SK-N-SH (cell line): Measurements from ENCODE around the gene PAN2. TPM values are rescaled to one million over a fixed set of nuclear protein-coding genes. Genes with fewer than 3 reads are reported as not detected.

Source experiments
- CTCF ChIA-PET: fragments of 300-600, 350-600 bp; formaldehyde crosslinking; extraction: SDS; loops from one replicate; lab custom pipeline; 2021; lab: Yijun Ruan, JAX
- POLR2A ChIA-PET: fragments of 350-600 bp; sonication (Branson Sonifier 250); formaldehyde crosslinking; extraction: SDS; loops from one replicate; lab custom pipeline; 2020; ENCODE audit warnings: antibody characterized with exemption, inconsistent platforms; lab: Yijun Ruan, JAX
- DNase-seq: peaks from one replicate; pipeline ENCODE4 v3.0.0; 2012
- H2AFZ ChIP-seq: fragments of 200-600 bp; sonication (generic); 2 replicates; pipeline ENCODE4 v1.8.1; 2016; ENCODE audit warnings: antibody characterized with exemption, mild to moderate bottlenecking, low read depth
- H3F3A ChIP-seq: fragments of 200-600 bp; sonication (generic); replicated peaks from 2 replicates; pipeline ENCODE3; 2016; ENCODE audit warnings: antibody characterized with exemption, mild to moderate bottlenecking; ENCODE audit not compliant: insufficient read depth
- H3K27ac ChIP-seq, 2 experiments: fragments of 200-500 bp in 1 of 2; fragments of 200-600 bp in 1 of 2; sonication (Bioruptor generic) in 1 of 2; sonication (generic), shearing (Covaris generic) in 1 of 2; 2 replicates each; pipeline versions ENCODE4 v1.5.1 to v1.6.1; 2014 to 2016; ENCODE audit warnings: low read depth in 2 of 2, inconsistent platforms in 1 of 2, low read length in 1 of 2, mild to moderate bottlenecking in 1 of 2, mixed read lengths in 1 of 2
- H3K27me3 ChIP-seq: fragments of 200-600 bp; sonication (generic), shearing (Covaris generic); 2 replicates; pipeline ENCODE4 v1.6.1; 2016; ENCODE audit warnings: mixed run types; ENCODE audit not compliant: insufficient read depth
- H3K36me3 ChIP-seq, 2 experiments: fragments of 200-500 bp in 1 of 2; fragments of 200-600 bp in 1 of 2; sonication (Bioruptor generic) in 1 of 2; sonication (generic) in 1 of 2; replicated peaks in 1 of 2; 2 replicates each; pipeline versions ENCODE3 to v1.5.1; 2014 to 2016; ENCODE audit warnings: low read length in 1 of 2, mild to moderate bottlenecking in 1 of 2; ENCODE audit not compliant: insufficient read depth in 2 of 2, control insufficient read depth in 1 of 2
- H3K4me1 ChIP-seq, 2 experiments: fragments of 200-500 bp in 1 of 2; fragments of 200-600 bp in 1 of 2; sonication (Bioruptor generic) in 1 of 2; sonication (generic), shearing (Covaris generic) in 1 of 2; 2 replicates each; pipeline versions ENCODE4 v1.5.1 to v1.6.1; 2014 to 2016; ENCODE audit warnings: low read depth in 1 of 2, low read length in 1 of 2, mixed run types in 1 of 2; ENCODE audit not compliant: insufficient read depth in 2 of 2, control insufficient read depth in 1 of 2
- H3K4me2 ChIP-seq: fragments of 200-600 bp; sonication (generic), shearing (Covaris generic); 2 replicates; pipeline ENCODE4 v1.6.1; 2017; ENCODE audit warnings: mixed run types
- H3K4me3 ChIP-seq, 2 experiments: fragments of 200-500 bp in 1 of 2; fragments of 200-600 bp in 1 of 2; sonication (Bioruptor generic) in 1 of 2; sonication (generic), shearing (Covaris generic) in 1 of 2; 2 replicates each; pipeline versions ENCODE4 v1.5.1 to v1.8.1; 2014 to 2016; ENCODE audit warnings: low read depth in 2 of 2, inconsistent platforms in 1 of 2, low read length in 1 of 2, mild to moderate bottlenecking in 1 of 2, mixed read lengths in 1 of 2, moderate library complexity in 1 of 2
- H3K79me2 ChIP-seq: fragments of 200-600 bp; sonication (generic); 2 replicates; pipeline ENCODE4 v1.8.1; 2017; ENCODE audit warnings: mild to moderate bottlenecking; ENCODE audit not compliant: insufficient read depth
- H3K9ac ChIP-seq: fragments of 200-600 bp; sonication (generic); 2 replicates; pipeline ENCODE4 v1.6.1; 2017; ENCODE audit warnings: mixed run types
- H3K9me2 ChIP-seq: fragments of 200-600 bp; sonication (generic); 2 replicates; pipeline ENCODE4 v1.6.1; 2017; ENCODE audit warnings: mixed run types
- H3K9me3 ChIP-seq: fragments of 200-600 bp; sonication (generic); 2 replicates; pipeline ENCODE4 v1.6.1; 2017; ENCODE audit warnings: mixed run types, mild to moderate bottlenecking, moderate library complexity
- H4K20me1 ChIP-seq: fragments of 200-600 bp; sonication (generic); 2 replicates; pipeline ENCODE4 v1.6.1; 2017; ENCODE audit warnings: mild to moderate bottlenecking, mixed run types; ENCODE audit not compliant: insufficient read depth
- ELF1 ChIP-seq: IDR thresholded peaks from 2 replicates; pipeline ENCODE4 v1.4.0; 2012
- EZH2phosphoT487 ChIP-seq: fragments of 200-600 bp; sonication (generic); IDR thresholded peaks from 2 replicates; pipeline ENCODE4 v1.6.1; 2017; ENCODE audit warnings: low read depth, mixed run types, mild to moderate bottlenecking, antibody characterized with exemption, moderate library complexity, borderline replicate concordance
- FOXJ3 ChIP-seq: sonication (generic); formaldehyde crosslinking; IDR thresholded peaks from 2 replicates; pipeline ENCODE4 v1.5.1; 2020; ENCODE audit warnings: mild to moderate bottlenecking, missing genetic modification reagents
- GABPA ChIP-seq: IDR thresholded peaks from 2 replicates; pipeline ENCODE4 v1.4.0; 2012; ENCODE audit warnings: low read depth, mild to moderate bottlenecking
- GATA2 ChIP-seq: sonication (generic); formaldehyde crosslinking; IDR thresholded peaks from 2 replicates; pipeline ENCODE4 v1.5.0; 2020; ENCODE audit warnings: mild to moderate bottlenecking, missing genetic modification reagents
- JUND ChIP-seq: IDR thresholded peaks from 2 replicates; pipeline ENCODE4 v1.4.0; 2012
- MXI1 ChIP-seq: IDR thresholded peaks from 2 replicates; pipeline ENCODE4 v1.6.1; 2012; ENCODE audit warnings: mild to moderate bottlenecking, low read depth, low read length, improper control_type of control experiment
- POLR2AphosphoS5 ChIP-seq: IDR thresholded peaks from 2 replicates; pipeline ENCODE4 v1.6.1; 2012; ENCODE audit warnings: low read depth, low read length
- RAD21 ChIP-seq: IDR thresholded peaks from 2 replicates; pipeline ENCODE4 v1.6.1; 2012; ENCODE audit warnings: mild to moderate bottlenecking, low read length
- SMC3 ChIP-seq: IDR thresholded peaks from 2 replicates; pipeline ENCODE4 v1.6.1; 2012; ENCODE audit warnings: low read depth, low read length, improper control_type of control experiment
- TAF1 ChIP-seq: IDR thresholded peaks from 2 replicates; pipeline ENCODE4 v1.6.1; 2012; ENCODE audit warnings: low read depth, mild to moderate bottlenecking, low read length, moderate library complexity, borderline replicate concordance
- WGBS: methylation state at CpG from one replicate; pipeline ENCODE4 v1.1.6; 2017; ENCODE audit warnings: low lambda C conversion rate; 5-methylcytosine and 5-hydroxymethylcytosine counted together
- polyA plus RNA-seq, 3 experiments: library from polyadenylated mRNA; depleted of rRNA; stranded (reverse); fragments of >200 nt; gene quantifications; 2 replicates each; pipeline ENCODE4 v1.2.3, GENCODE V29; 2012
- TF ChIP-seq, protein P1 (sequence below): IDR thresholded peaks from 2 replicates; pipeline ENCODE4; 2012
- TF ChIP-seq, protein P2 (sequence below): IDR thresholded peaks from 2 replicates; pipeline ENCODE4 v1.6.1; 2012; ENCODE audit warnings: mild to moderate bottlenecking, low read depth, low read length, moderate library complexity
- TF ChIP-seq, protein P3 (sequence below): IDR thresholded peaks from 2 replicates; pipeline ENCODE4 v1.4.0; 2012; ENCODE audit warnings: low read depth, borderline replicate concordance
- TF ChIP-seq, protein P4 (sequence below): fragments of 150-350 bp; IDR thresholded peaks from 2 replicates; pipeline ENCODE4 v1.6.1; 2017; ENCODE audit warnings: antibody characterized with exemption, low read length, low read depth, borderline replicate concordance
- TF ChIP-seq, protein P5 (sequence below): IDR thresholded peaks from 2 replicates; pipeline ENCODE4 v1.4.0; 2012; ENCODE audit warnings: low read depth, borderline replicate concordance

Gene PAN2
- polyA plus RNA-seq, 1 of the 3 experiments (the other 2 are of a cell fraction) = 37.1 TPM

DNA sequence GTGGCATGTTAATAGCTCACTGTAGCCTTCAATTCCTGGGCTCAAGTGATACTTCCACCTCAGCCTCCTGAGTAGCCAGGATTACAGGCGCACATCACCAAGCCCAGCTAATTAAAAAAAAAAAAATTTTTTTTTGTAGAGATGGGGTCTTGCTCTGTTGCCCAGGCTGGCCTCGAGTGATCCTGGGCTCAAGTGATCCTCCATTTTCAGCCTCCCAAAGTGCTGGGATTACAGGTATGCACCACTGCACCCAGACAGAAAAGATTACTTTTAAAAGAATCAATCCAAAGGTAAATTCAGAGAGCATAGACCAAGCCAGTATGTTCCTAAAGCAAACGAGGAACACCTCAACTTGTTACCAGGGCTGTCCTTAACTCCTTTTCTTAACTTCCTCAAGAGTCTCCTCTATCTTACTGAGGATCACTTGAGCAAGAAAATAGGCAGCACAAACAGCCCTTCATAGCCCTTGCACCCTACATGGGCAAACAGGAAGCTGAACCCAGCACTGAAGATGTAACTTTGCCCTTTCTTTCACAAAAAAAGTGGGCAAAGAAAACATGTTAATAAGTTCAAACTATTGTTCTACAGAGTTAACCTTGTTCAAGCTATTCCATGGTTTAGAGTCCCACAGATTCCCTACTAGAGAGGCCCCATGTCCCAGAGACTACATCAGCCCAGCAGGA lies 45.0 kb downstream of the PAN2 start:
- CTCF ChIA-PET = interaction anchor here (0.6 to 1.6 kb wide), 3 partner anchors 10 to 175 kb away, joined by 3 to 4 read pairs (median 4); partner anchors contain the start of gene ANKRD52
- POLR2A ChIA-PET = interaction anchor here (0.8 kb wide), 1 partner anchor 87 kb away, joined by 3 read pairs; no protein-coding TSS in a partner anchor
- Histone ChIP-seq H3F3A (peaks cover 13% of the 10 kb centered on the region), H3K4me1 (peaks cover 0 to 5% of the 10 kb centered on the region in 2 experiments; a peak in 1 of 4 replicates), H2AFZ (no peak overlapping the region), H3K9me2 (no peaks in the 10 kb centered on the region), H3K4me3 (no peak overlapping the region), H3K4me2 (no peak overlapping the region), H3K27me3 (no peaks in the 10 kb centered on the region), H3K27ac (no peak overlapping the region), H4K20me1 (peaks cover 18% of the 10 kb centered on the region), H3K79me2 (peaks cover 80% of the 10 kb centered on the region), H3K9ac (no peak overlapping the region), H3K36me3 (peaks cover 24 to 41% of the 10 kb centered on the region in 2 experiments), H3K9me3 (no peaks in the 10 kb centered on the region)
- no peak for DNase-seq
- TF ChIP-seq MXI1 (no peak), POLR2AphosphoS5 (no peak), JUND (no peak), FOXJ3 (CRISPR knock-in tag) (no peak), RAD21 (no peak), GATA2 (CRISPR knock-in tag) (no peak), TAF1 (no peak), ELF1 (no peak), GABPA (no peak), SMC3 (no peak), EZH2phosphoT487 (no peak)
- TF ChIP-seq, protein P1, sequence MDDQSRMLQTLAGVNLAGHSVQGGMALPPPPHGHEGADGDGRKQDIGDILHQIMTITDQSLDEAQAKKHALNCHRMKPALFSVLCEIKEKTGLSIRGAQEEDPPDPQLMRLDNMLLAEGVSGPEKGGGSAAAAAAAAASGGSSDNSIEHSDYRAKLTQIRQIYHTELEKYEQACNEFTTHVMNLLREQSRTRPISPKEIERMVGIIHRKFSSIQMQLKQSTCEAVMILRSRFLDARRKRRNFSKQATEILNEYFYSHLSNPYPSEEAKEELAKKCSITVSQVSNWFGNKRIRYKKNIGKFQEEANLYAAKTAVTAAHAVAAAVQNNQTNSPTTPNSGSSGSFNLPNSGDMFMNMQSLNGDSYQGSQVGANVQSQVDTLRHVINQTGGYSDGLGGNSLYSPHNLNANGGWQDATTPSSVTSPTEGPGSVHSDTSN = no peak
- TF ChIP-seq, protein P2, sequence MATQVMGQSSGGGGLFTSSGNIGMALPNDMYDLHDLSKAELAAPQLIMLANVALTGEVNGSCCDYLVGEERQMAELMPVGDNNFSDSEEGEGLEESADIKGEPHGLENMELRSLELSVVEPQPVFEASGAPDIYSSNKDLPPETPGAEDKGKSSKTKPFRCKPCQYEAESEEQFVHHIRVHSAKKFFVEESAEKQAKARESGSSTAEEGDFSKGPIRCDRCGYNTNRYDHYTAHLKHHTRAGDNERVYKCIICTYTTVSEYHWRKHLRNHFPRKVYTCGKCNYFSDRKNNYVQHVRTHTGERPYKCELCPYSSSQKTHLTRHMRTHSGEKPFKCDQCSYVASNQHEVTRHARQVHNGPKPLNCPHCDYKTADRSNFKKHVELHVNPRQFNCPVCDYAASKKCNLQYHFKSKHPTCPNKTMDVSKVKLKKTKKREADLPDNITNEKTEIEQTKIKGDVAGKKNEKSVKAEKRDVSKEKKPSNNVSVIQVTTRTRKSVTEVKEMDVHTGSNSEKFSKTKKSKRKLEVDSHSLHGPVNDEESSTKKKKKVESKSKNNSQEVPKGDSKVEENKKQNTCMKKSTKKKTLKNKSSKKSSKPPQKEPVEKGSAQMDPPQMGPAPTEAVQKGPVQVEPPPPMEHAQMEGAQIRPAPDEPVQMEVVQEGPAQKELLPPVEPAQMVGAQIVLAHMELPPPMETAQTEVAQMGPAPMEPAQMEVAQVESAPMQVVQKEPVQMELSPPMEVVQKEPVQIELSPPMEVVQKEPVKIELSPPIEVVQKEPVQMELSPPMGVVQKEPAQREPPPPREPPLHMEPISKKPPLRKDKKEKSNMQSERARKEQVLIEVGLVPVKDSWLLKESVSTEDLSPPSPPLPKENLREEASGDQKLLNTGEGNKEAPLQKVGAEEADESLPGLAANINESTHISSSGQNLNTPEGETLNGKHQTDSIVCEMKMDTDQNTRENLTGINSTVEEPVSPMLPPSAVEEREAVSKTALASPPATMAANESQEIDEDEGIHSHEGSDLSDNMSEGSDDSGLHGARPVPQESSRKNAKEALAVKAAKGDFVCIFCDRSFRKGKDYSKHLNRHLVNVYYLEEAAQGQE = no peak
- TF ChIP-seq, protein P3, sequence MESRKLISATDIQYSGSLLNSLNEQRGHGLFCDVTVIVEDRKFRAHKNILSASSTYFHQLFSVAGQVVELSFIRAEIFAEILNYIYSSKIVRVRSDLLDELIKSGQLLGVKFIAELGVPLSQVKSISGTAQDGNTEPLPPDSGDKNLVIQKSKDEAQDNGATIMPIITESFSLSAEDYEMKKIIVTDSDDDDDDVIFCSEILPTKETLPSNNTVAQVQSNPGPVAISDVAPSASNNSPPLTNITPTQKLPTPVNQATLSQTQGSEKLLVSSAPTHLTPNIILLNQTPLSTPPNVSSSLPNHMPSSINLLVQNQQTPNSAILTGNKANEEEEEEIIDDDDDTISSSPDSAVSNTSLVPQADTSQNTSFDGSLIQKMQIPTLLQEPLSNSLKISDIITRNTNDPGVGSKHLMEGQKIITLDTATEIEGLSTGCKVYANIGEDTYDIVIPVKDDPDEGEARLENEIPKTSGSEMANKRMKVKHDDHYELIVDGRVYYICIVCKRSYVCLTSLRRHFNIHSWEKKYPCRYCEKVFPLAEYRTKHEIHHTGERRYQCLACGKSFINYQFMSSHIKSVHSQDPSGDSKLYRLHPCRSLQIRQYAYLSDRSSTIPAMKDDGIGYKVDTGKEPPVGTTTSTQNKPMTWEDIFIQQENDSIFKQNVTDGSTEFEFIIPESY = no peak
- TF ChIP-seq, protein P4, sequence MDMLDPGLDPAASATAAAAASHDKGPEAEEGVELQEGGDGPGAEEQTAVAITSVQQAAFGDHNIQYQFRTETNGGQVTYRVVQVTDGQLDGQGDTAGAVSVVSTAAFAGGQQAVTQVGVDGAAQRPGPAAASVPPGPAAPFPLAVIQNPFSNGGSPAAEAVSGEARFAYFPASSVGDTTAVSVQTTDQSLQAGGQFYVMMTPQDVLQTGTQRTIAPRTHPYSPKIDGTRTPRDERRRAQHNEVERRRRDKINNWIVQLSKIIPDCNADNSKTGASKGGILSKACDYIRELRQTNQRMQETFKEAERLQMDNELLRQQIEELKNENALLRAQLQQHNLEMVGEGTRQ = no peak
- TF ChIP-seq, protein P5, sequence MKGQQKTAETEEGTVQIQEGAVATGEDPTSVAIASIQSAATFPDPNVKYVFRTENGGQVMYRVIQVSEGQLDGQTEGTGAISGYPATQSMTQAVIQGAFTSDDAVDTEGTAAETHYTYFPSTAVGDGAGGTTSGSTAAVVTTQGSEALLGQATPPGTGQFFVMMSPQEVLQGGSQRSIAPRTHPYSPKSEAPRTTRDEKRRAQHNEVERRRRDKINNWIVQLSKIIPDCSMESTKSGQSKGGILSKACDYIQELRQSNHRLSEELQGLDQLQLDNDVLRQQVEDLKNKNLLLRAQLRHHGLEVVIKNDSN = no peak
- TF ChIP-seq, all 33 proteins: peak for 0
- 89% methylated on average over 3 of the region's 3 CpGs for WGBS
